Putamen (tissue), 1 donor: ENCODE measurements around the gene RAB4B.
"Not testable (repeated sequence)": the region's sequence is repeated elsewhere in the genome, so short reads cannot be mapped to it uniquely, and the experiment has no call there.

Experiments used
- DNase-seq: peaks from one replicate; pipeline ENCODE4 v3.0.0-alpha.2; 2016; ENCODE audit warnings: low spot score

The RAB4B gene

DNA sequence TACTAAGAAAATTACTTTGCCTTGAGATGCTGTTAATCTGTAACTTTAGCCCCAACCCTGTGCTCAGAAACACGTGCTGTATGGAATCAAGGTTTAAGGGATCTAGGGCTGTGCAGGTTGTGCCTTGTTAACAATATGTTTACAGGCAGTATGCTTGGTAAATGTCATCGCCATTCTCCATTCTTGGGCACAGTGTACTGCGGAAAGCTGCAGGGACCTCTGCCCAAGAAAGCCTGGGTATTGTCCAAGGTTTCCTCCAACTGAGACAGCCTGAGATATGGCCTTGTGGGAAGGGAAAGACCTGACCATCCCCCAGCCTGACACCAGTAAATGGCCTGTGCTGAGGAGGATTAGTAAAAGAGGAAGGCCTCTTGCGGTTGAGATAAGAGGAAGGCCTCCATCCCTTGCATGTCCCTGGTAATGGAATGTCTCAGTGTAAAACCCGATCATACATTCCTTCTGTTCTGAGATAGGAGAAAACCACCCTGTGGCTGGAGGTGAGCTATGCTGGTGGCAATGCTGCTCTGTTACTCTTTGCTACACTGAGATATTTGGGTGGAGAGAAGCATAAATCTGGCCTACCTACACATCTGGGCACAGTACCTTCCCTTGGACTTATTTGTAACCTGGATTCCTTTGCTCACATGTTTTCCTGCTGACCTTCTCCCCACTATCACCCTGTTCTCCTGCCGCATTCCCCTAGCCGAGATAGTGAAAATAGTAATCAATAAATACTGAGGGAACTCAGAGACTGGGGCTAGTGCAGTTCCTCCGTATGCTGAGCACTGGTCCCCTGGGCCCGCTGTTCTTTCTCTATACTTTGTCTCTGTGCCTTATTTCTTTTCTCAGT is 44.9 kb downstream of the RAB4B start:
- DNase-seq = not testable (repeated sequence)

DNA sequence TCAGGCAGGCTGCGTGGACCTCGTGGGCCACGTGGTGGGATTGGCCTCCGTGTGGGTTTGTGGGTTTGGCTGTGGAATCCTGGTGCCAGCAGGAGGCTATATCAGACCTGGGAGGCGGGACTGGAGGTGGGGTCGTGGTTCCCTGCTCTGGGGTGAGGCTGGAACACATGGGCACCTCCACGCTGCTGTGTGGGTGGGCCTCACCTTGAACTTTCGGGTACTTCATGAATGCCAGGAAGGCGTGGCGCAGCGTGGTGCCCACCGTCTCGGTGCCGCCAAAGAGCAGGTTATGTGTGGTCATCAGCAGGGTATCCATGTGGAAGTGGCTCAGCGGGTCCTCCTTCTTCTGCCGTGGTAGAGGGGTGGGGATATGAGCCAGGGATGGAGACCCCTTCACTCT is 46.9 kb downstream of the RAB4B start:
- DNase-seq = not testable (repeated sequence)

DNA sequence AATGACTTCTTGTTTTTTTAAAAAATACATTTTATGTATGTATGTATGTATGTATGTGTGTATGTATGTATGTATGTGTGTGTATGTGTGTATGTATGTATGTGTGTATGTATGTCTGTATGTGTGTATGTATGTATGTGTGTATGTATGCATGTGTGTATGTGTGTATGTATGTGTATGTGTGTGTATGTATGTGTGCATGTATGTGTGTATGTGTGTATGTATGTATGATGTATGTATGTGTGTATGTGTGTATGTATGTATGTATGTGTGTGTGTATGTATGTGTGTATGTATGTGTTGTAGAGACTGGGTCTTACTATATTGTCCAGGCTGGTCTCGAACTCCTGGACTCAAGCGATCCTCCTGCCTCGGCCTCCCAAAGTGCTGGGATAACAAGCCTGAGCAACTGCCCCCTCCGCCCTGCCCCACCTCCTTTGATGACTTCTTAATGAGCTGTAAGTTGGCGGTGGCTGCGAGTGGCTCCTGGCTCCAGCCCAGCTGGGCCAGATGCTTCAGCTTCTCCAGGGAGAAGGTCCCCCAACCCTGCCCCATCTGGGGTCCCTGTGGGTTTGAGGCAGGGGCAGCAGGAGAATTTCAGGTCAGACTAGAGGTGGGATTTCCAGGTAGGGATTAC is 47.5 kb downstream of the RAB4B start:
- not testable (repeated sequence) for DNase-seq

DNA sequence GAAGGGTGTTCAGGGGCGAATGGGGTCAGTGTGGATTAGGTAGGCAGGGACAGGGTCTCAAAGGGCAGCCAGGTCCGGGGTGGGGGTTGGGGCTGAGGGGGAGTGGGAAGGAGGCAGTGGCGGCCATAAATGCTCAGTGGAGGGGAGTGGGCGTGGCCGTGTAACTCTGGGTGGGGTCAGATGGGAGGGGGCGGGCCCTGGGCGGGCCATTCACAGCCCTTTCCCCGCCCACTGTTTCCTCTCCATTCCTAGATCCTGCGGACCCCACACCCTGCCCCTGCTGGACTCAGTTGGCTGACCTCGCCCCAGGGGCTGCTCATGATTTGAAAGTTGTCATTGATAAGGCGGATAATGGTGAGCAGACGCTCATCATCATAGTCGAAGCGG is 48.3 kb downstream of the RAB4B start:
- DNase-seq = not testable (repeated sequence)

DNA sequence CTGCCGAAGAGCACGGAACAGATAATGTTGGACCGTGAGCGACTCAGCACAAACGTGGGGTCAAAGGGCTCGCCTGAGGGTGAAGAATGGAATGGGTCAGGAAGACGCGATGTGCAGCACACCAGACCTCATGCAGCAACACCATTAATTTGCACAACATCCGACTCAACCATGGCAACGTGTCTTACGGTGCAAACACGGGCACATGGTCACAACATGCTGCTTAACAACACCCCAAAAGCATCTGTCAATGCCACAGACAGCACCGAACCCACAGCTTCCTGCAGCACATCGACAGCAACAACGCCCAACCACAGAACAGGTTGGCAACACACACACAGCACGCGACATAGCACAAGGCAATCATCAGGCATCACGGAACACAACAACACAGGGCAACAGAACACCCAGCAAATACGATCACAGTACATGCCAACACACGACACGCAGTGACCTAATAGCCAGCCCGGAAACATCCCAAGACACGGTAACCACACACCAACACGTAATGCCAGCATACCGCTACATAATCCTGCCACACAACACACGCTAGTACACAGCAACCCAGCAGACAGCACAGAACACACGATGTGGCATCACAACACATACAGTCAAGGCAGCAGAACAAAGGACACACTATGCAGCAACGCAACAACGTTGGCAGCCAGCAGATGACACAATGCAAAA is 48.8 kb downstream of the RAB4B start:
- DNase-seq = not testable (repeated sequence)

DNA sequence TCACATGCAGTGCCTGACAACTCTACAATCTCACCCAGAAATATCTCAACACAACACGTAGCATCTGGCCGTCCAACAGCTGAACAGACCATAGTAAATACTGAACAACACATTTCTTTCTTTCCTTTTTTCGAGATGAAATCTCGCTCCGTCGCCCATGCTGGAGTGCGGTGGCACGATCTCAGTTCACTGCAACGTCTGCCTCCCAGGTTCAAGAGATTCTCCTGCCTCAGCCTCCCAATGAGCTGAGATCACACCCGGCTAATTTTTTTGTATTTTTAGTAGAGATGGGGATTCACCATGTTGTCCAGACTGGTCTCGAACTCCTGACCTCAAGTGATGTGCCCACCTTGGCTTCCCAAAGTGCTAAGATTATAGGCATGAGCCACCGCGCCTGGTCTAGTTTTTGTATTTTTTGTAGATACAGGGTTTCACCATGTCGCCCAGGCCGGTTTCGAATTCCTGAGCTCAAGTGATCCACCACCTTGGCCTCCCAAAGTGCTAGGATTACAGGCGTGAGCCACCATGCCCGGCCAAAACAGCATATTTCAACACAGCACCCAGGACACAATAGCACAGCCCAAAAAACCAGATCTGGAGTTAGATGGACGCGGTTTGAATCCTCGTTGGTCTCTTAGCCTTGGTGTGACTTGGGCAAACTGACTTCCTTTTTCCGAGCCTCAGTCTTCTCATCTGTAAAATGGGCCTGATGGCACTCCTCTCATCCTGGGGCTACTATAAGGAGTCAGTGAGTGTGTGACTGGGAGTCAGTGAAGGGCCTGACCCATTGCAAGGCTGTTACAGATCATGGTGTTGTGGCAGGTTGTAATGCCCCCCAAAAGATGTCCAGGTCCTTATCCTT is 49.6 kb downstream of the RAB4B start:
- no peak for DNase-seq

DNA sequence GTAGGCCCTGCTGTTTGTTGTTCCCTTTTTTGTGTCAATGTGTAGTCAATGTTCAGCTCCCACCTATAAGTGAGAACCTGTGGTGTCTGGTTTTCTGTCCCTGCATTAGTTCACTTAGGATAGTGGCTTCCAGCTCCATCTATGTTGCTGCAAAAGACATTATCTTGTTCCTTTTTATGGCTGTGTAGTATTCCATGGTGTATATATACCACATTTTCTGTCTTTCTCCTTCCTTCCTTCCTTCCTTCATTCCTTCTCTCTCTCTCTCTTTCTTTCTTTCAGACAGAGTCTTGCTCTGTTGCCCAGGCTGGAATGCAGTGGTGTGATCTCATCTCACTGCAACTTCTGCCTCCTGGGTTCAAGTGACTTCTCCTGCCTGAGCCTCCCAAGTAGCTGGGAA is 51.2 kb downstream of the RAB4B start:
- no peak for DNase-seq

DNA sequence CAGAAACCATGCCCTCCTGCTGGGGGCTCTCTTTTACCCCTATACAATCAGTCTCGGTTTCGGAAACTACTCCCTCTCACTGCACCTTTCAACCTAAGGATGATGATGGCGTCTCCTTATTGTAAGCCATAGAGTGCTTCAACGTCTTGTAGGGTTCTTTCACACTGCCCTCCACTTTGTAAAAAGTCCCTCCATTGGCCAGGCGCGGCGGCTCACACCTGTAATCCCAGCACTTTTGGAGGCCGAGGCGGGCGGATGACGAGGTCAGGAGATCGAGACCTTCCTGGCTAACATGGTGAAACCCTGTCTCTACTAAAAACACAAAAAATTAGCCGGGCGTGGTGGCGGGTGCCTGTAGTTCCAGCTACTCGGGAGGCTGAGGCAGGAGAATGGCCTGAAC is 52.7 kb downstream of the RAB4B start:
- not testable (repeated sequence) for DNase-seq

DNA sequence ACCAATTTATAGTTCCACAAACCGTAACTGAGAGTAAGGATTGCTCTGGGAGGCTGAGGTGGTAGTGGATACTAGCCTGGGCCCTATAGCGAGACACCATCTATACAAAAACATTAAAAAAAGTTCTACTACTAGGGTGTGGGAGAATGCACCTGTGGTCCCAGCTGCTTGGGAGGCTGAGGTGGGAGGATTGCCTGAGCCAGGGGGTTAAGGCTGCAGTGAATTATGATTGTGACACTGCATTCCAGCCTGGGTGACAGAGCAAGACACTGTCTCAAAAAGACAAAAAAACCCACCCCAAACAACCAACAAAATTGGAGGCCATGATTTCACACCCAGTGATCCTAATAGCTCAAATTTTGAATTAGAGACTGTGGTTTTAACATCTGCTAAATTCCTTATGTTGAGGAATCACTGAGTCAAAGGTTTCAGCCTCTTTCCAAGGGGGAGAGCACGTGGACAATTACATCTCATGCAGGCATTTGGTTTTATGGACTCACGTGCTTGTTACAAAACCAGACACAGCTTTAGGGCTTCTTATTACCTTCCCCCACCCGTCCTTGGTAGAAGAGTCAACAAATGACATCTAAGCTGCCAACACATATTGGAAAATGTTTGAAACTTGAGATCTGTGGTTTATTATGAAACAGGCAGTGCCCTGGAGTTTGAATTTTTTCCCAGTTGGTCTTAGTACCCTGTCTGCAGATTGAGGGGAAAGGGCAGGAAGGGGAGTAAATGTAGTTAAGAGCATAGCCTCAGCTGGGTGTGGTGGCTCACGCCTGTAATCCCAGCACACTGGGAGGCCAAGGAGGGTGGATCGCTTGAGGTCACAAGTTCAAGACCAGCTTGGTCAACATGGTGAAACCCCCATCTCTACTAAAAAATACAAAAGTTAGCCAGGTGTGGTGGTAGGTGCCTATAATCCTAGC is 53.7 kb downstream of the RAB4B start:
- no peak for DNase-seq

DNA sequence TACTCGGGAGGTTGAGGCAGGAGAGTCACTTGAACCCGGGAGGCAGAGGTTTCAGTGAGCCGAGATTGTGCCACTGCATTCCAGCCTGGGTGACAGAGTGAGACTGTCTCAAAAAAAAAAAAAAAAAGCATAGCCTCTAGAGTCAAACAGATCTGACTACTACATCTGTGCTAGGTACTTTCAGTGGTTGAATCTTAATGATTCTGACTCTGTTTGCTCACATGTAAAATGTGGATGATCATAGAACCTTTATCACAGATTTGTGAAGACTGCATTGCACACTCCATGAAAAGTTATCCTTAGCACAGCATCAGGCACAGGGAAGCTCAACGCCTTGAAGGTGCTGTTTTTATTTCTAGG is 54.4 kb downstream of the RAB4B start:
- not testable (repeated sequence) for DNase-seq

DNA sequence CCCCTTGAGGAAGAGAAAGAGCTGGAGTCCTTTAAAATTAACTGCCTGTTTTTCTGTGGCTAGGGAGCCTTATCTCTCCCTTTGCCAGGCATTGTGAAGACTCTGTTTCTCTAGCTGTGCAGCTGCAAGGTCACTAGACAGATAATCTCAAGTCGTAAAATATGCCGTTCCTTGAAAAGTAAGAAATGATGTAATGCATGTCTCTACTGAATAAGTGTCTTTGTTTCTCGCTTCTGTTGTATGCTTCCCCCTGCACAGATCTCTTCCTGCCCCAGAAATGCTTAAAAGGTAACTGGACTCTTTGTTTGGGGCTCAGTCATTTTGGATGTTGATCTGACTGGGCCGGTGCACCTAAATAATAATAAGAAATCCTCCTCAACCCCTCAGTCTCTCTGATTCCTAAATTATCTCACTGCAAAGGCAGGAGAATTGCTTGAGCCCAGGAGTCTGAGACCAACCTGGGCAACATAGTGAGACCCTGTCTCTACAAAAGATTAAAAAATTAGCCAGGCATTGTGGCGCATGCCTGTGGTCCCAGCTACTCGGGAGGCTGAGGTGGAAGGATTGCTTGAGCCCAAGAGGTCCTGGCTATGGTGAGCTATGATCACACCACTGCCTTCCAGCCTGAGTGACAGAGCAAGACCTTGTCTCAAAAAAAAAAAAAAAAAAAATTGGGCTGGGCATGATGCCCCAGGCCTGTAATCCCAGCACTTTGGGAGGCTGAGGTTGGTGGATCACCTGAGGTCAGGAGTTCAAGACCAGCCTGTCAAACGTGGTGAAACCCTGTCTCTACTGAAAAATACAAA is 55.9 kb downstream of the RAB4B start:
- DNase-seq = not testable (repeated sequence)

DNA sequence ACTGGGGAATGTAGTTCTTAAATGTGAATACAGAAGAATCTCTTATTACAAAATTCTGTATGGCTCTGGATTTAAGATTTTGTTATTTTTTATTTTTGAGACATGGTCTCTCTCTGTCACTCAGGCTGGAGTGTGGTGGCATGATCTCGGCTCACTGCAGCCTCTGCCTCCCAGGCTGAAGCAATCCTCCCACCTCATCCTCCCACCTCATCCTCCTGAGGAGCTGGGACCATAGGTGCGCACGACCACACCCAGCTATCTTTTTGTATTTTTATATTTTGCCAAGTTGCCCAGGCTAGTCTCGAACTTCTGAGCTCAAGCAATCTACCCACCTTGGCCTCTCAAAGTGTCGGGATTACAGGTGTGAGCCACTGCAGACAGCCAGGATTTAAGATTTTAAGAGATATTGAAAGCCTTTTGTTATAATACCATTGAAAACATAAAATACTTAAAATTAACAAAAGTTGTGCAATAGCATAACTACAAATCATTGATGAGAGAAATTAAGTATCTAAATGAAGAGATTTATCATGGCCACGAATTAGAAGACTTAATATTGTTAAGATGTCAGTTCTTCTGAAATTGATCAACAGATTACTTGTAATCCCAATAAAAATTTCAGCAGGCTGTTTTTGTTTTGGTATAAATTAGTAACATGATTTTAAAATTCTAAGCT is 58.8 kb downstream of the RAB4B start:
- DNase-seq = no peak

DNA sequence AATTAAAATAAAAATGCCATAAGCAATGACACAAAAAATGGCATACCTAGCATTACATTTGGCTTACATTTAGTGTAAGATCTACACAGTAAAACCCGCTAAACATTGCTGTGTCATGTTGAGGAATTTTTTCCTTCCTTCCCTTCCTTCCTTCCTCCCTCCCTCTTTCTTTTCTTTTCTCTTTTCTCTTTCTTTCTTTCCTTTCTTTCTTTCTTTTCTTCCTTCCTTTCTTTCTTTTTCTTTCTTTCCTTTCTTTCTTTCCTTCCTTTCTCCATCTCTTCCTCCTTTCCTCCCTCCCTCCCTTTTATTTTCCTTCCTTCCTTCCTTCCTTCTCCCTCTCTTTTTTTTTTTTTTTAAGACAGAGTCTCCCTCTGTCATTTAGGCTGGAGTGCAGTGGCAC is 60.4 kb downstream of the RAB4B start:
- DNase-seq = not testable (repeated sequence)

DNA sequence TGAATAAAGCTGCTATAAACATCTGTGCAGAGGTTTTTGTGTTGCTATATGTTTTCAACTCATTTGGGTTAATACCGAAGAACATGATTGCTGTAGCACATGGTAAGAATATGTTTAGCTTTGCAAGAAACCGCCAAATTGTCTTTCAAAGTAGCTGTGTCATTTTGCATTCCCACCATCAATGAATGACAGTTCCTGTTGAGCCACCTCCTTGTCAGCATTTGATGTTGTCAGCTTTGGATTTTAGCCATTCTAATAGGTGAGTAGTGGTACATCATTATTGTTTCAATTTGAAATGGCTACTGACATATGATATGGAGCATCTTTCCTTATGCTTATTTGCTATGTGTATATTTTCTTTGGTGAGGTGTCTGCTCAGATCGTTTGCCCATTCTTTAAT is 64.0 kb downstream of the RAB4B start:
- DNase-seq = not testable (repeated sequence)

DNA sequence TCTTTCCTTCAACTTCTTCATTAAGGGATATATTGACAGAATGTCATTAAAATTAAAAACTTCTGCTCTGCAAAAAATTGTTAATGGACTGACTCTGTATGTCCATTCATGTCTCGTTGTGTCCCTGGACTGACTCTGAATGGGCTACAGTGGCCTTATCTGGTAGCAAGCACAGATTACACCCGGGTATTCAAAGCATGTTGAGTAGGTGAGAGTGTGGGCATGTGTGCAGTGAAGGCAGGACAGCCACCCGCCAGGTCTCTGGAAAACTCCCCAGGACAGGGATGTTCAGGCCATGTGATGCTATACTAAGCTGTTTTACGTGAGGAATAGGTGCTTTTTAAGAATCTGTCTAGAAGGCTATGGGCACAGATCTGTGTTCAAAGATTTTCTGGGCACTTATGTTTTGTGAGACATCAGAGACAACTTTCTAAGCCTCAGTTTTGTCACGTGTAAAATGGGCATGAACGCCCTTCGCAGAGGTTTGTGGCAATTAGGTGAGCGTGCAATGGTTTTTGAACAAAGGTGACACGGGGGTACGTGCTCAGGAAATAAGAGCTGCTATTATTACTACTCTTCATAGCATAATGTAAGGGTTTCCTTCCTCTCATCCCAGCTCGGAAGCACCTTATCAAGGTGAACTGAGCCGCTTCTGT is 65.1 kb downstream of the RAB4B start:
- not testable (repeated sequence) for DNase-seq

DNA sequence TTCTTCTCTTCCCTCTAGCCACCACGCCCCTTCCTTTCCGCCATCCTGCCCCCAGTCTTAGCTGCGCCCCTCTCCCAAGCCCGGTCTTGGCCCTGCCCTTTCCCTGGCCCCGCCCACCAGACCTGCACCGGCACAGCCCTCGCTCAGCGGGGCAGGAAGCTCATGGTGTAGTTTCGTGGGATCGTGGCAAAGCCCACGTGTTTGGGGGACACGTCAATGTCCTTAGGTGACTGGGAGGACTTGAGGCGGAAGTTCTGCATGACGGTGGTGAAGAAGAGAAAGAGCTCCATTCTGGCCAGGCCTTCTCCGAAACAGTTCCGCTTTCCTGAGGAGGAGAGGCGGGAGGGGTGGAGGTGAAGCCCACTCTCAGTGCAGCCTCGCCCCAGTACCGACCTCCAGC is 65.6 kb downstream of the RAB4B start:
- DNase-seq = not testable (repeated sequence)
